ENCODE measurements around the gene FBXO22. TPM values are rescaled to one million over a fixed set of nuclear protein-coding genes. Genes with fewer than 3 reads are reported as not detected.

Gene FBXO22
- total and polyA plus RNA-seq, 2 of the 13 experiments (the other 11 are each of a cell fraction or from before 2014, with no cell fraction given), result 45.7 to 112 TPM

- peak; percentile 87 for TF ChIP-seq ZNF275 (CRISPR knock-in tag; IDR thresholded peaks at IDR 0.05; ENCODE audit: borderline replicate concordance)
- TF ChIP-seq PHF8 (CRISPR knock-in tag; IDR thresholded peaks at IDR 0.05), result peak; percentile 95
- peak; percentile 37 for TF ChIP-seq ZNF263 (CRISPR knock-in tag; IDR thresholded peaks at IDR 0.05)
- TF ChIP-seq NONO (IDR thresholded peaks at IDR 0.05), result no peak
- peak; percentile 94 for TF ChIP-seq NONO (CRISPR knock-in tag; conservative IDR thresholded peaks at IDR 0.05)
- no peak for TF ChIP-seq ZSCAN30 (CRISPR knock-in tag; IDR thresholded peaks at IDR 0.05)
- no peak for TF ChIP-seq SNRNP70 (IDR thresholded peaks at IDR 0.05; ENCODE audit: low read depth, low read length)
- peak; percentile 83 for TF ChIP-seq TAF15 (IDR thresholded peaks at IDR 0.05; ENCODE audit: low read depth, low read length, poor library complexity, severe bottlenecking)
- no peak for TF ChIP-seq ZNF326 (CRISPR knock-in tag; IDR thresholded peaks at IDR 0.05; ENCODE audit: borderline replicate concordance)
- peak; percentile 89; the same call in 1 of the 2 replicates for TF ChIP-seq MYC (CRISPR knock-in tag; IDR thresholded peaks at IDR 0.05; ENCODE audit: borderline replicate concordance)
- TF ChIP-seq KAT8 (CRISPR knock-in tag; IDR thresholded peaks at IDR 0.05), result peak; percentile 94
- no peak for TF ChIP-seq FOXM1 (CRISPR knock-in tag; IDR thresholded peaks at IDR 0.05)
- TF ChIP-seq TOPORS (CRISPR knock-in tag; IDR thresholded peaks at IDR 0.05), result peak; percentile 61; the same call in 1 of the 2 replicates
- TF ChIP-seq THAP11 (CRISPR knock-in tag; IDR thresholded peaks at IDR 0.05), result peak; percentile 90
- peak; percentile 88; the same call in 1 of the 2 replicates for TF ChIP-seq ZNF615 (CRISPR knock-in tag; IDR thresholded peaks at IDR 0.05; ENCODE audit: borderline replicate concordance)
- 0 out of 2 replicates have a peak, but pooled peaks have one; percentile 35 for TF ChIP-seq NFATC3 (CRISPR knock-in tag; IDR thresholded peaks at IDR 0.05)
- peak; percentile 19; the same call in 1 of the 2 replicates for TF ChIP-seq ZNF607 (CRISPR knock-in tag; IDR thresholded peaks at IDR 0.05; ENCODE audit: borderline replicate concordance)
- TF ChIP-seq ZNF547 (CRISPR knock-in tag; IDR thresholded peaks at IDR 0.05), result peak; percentile 83; the same call in 1 of the 2 replicates
- TF ChIP-seq KLF9 (CRISPR knock-in tag; IDR thresholded peaks at IDR 0.05; ENCODE audit: low read depth), result peak; percentile 99
- 0 out of 2 replicates have a peak, but pooled peaks have one; percentile 26 for TF ChIP-seq ZNF737 (CRISPR knock-in tag; IDR thresholded peaks at IDR 0.05; ENCODE audit: borderline replicate concordance)
- TF ChIP-seq ISX (CRISPR knock-in tag; conservative IDR thresholded peaks at IDR 0.05), result 0 out of 2 replicates have a peak, but pooled peaks have one; percentile 65
- TF ChIP-seq HMG20B (CRISPR knock-in tag; conservative IDR thresholded peaks at IDR 0.05), result no peak
- peak; percentile 16; the same call in 1 of the 2 replicates for TF ChIP-seq SIX4 (CRISPR knock-in tag; IDR thresholded peaks at IDR 0.05)
- peak; percentile 80 for TF ChIP-seq SKI (IDR thresholded peaks at IDR 0.05; ENCODE audit: partially characterized antibody)
- TF ChIP-seq, protein P1, sequence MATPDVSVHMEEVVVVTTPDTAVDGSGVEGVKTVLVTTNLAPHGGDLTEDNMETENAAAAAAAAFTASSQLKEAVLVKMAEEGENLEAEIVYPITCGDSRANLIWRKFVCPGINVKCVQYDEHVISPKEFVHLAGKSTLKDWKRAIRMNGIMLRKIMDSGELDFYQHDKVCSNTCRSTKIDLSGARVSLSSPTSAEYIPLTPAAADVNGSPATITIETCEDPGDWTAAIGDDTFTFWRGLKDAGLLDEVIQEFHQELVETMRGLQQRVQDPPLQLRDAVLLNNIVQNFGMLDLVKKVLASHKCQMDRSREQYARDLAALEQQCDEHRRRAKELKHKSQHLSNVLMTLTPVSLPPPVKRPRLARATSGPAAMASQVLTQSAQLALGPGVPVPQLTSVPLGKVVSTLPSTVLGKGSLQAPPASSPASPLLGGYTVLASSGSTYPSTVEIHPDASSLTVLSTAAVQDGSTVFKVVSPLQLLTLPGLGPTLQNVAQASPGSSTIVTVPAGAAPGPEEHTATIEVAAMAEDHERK (CRISPR knock-in tag; IDR thresholded peaks at IDR 0.05; ENCODE audit: low read depth), result peak; percentile 75
- TF ChIP-seq ZFP82 (CRISPR knock-in tag; IDR thresholded peaks at IDR 0.05; ENCODE audit: borderline replicate concordance), result no peak
- TF ChIP-seq YEATS4 (CRISPR knock-in tag; IDR thresholded peaks at IDR 0.05; ENCODE audit: borderline replicate concordance), result peak; percentile 96; the same call in 1 of the 2 replicates
- TF ChIP-seq HES4 (CRISPR knock-in tag; IDR thresholded peaks at IDR 0.05; ENCODE audit: borderline replicate concordance), result no peak
Observed at GRCh38 chr15:75903331-75904239, at the start of gene FBXO22 (continued).

All from HepG2 (cell line).